ENCODE results near the gene TUBGCP5.
"Not testable (repeated sequence)": the region's sequence is repeated elsewhere in the genome, so short reads cannot be mapped to it uniquely, and the experiment has no call there.

TUBGCP5 gene

GRCh38 chr15:23039917-23040281 is 530 bp upstream of the TUBGCP5 start:
- no peak for DNase-seq

DNA sequence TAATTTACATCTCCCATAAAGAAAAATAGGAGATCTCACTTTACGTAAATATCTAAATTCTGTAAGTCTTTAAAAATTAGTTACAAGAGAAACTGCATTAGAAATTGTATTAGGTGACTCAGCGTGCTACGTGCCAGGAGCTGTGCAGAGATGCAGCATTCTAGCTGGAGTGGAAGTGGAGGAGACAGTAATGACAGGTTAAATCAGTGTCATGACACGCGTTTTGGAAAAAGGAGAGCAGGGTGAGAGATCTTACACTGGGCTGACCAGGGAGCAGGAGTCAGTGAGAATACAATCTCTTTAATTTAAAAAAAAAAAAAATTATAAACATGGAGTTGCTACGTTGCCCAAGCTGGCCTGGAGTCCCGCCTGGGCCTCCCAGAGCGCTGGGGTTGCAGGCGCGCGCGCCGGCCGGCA is 635 bp downstream of the TUBGCP5 start:
- DNase-seq: peak; percentile 42

DNA sequence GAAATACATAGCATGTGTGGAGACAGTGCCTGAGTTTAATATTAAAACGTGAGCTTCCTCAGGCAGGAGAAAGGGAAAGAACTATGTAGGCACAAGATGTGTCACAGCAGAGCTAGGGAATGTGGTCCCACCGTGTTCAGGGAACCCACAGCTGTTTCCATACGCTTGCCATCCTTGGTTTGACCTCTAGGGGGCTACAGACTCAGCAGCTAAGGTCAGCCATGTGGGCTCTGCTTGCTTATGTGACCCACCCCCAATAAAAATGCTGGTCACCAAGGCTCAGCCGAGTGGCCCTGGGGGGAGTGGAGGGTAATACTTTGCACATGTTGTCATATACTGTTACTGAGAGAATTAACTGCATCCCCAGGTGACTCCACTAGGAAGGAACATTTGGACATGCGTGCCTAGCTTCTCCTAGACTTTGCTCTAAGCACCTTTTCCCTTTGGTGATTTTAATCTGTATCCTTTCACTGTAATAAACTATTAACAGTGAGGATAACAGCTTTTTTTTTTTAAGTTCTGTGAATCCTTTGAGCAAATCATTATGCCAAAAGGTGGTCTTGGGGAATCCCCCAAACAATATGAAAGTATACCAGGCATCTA is 3.3 kb downstream of the TUBGCP5 start:
- DNase-seq: peak; percentile 64

DNA sequence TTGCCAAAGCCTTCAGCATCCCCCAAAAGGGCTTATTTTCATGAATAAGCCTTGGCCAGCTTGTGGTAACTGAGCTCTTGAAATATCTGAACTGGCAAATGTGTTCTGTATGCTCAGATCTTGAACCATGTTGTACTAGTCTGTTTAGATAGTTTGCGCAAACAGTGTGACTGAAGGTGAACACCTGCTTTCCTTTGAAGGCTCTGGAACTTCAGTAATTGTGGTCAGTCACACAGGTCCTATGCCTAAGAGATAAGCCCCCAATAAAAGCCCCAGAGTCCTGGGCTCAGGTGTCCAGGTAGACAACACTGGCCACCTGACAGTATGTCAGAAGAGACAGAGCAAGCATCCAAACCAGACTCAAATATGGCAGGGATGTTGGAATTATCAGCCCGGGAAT is 5.4 kb downstream of the TUBGCP5 start:
- no peak for DNase-seq

- DNase-seq: no peak
These were observed 13.2 kb downstream of the TUBGCP5 start for GRCh38 chr15:23026218-23026617.

- no peak for DNase-seq
These were observed 17.2 kb downstream of the TUBGCP5 start for GRCh38 chr15:23022156-23022555.

DNA sequence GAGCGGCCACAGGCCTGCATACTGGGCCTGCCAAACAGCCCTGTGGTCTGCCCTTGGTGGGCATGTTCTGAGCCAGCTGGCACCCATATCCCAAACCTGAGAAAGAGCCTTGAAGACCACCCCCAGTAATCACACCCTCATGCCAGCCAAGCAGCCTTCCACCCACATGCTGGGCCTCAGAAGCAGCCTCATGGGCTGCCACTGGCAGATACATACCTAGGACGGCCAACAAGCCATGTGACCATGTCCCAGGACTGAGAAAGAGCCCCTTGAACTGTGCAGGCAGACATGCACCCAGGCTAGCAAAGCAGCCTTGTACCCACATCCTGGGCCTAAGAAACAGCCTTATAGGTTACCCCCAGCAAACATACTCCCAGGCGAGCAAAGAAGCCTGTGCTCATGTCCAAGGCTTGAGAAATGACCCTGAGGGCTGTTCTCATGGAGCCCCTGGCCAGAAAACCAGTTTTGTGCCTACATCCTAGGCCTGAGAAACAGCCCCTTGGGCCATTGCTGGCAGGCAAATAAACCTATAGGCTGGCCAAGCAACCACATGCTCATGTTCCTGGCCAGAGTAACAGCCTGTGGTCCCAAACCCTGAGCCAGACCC is 24.9 kb downstream of the TUBGCP5 start:
- no peak for DNase-seq

- no peak for DNase-seq
These were observed 25.7 kb downstream of the TUBGCP5 start for GRCh38 chr15:23013681-23014080.

GRCh38 chr15:23012616-23013015 is 26.8 kb downstream of the TUBGCP5 start:
- not testable (repeated sequence) for DNase-seq

- no peak for DNase-seq
These were observed 35.6 kb downstream of the TUBGCP5 start for GRCh38 chr15:23003736-23004135.

DNA sequence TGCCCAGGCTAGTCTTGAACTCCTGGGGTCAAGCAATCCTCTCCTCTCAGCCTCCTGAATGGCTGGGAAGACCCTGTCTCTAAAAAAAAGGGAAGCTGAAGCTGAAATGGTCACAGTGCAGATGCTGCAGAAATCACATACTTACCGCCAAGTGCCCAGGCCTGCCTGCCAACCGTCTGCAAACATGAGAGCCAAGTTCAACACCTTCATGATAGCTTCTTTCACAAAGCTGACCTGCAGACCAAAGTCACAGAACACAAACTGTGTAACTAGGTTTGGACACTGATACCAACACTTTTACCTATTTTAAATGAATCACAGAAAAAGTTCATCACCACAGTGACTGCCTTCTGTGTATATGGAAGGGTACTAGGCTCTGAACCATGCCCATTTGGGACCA is 36.4 kb downstream of the TUBGCP5 start:
- no peak for DNase-seq

DNA sequence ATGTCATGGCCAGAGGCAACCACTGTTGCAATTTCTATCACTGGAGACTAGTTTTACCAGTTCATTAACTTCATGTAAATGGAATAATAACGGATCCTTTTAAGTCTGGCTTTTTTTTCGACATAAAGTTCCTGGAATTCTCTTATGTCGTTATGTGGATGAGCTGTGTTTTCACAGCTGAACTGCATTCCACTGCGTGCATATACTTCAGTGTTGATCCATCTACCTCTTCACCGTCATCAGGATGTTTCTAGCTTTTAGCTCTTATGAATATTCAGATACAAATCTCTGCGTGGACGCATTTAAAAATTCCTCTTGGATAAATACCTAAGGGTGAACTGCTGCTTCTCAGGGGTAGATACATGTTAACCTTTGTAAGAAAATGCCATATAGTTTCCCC is 43.6 kb downstream of the TUBGCP5 start:
- no peak for DNase-seq

GRCh38 chr15:22992024-22992326 is 47.4 kb downstream of the TUBGCP5 start:
- DNase-seq: peak; percentile 38

DNA sequence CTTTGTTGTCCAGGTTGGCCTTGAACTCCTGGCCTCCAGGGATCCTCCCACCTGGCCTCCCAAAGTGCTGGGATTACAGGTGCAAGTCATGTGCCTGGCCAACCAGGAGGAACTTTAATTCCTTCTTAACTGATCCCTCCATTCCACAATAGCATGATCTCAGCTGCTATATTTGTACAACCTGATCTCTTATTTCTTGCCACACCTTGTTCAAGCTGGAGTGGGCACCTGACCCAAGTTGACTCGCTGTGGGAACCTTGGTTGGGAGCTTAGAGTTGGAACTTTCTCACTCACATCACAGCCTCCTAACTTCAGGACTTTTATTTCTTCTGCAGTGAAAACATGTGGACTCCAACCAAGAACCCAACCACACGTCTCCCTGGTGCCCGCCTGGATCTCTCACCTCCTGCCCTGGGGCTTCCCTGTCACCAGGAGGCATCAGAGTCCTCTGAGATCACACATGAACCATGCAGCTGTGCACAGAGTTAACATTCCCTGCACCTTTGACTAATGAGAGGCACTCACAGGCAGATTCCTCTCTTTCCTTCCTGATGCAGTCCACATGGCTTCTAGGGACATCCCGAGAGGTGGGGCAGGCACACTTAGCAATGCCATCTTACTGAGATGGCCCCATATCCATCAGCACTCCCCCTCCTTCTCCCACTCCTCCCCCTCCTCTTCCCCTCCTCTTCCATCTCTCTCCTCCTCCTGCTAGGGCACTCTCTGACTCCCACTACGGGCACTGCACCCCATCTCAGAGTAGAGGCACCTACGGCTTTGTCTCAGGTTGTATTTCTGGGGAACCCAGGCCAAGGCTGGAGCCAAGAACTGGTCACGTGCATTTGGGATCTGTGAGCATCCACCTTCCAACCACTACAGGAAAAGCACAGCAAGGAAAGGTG is 49.5 kb downstream of the TUBGCP5 start:
- no peak for DNase-seq

DNA sequence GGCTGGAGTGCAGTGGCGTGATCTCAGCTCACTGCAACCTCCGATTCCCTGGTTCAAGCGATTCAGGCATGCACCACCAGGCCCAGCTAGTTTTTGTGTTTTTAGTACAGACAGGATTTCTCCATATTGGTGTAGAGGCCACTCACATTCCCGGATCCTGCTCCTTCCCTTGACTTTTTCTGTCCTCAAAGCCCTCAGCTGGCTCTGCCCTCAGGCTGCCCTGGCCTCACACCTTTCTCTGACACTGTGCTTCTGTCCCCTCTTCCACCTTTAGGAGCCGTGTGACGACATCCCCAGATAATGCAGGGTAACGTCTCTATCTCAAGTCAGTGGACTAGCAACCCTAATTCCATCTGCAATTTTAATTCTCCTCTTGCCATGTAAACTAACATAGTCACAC is 50.6 kb downstream of the TUBGCP5 start:
- no peak for DNase-seq

- DNase-seq: not testable (repeated sequence)
These were observed 57.4 kb downstream of the TUBGCP5 start for GRCh38 chr15:22981931-22982330.

DNA sequence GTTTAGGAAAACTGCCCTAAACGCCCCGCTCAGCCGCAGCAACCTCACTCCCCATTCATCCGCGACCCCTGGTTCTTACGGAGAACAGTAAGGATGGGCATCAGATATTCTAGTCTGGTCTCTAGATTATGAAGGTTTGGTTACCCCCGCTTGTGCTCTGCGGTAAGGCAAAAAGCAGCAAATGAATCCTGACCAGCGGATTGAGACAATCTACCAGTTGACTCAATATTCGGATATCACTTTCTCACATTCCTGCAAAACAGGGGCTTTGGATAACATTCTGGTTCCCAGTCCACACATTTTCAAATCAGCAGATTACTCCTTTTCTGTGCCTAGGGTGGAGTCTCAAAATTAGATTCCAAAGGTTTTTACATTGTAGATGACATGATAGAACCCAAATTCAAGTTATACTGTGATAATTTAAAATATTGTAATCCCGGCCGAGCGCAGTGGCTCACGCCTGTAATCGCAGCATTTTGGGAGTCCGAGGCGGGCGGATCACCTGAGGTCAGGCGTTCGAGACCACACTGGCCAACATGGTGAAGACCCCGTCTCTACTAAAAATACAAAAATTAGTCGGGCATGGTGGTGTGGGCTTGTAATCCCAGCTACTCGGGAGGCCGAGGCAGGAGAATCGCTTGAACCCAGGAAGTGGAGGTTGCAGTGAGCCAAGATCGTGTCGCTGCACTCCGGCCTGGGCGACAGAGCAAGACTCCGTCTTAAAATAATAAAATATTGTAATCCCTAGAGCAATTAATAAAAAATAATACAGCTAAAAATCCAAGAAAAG is 58.1 kb downstream of the TUBGCP5 start:
- no peak for DNase-seq

DNA sequence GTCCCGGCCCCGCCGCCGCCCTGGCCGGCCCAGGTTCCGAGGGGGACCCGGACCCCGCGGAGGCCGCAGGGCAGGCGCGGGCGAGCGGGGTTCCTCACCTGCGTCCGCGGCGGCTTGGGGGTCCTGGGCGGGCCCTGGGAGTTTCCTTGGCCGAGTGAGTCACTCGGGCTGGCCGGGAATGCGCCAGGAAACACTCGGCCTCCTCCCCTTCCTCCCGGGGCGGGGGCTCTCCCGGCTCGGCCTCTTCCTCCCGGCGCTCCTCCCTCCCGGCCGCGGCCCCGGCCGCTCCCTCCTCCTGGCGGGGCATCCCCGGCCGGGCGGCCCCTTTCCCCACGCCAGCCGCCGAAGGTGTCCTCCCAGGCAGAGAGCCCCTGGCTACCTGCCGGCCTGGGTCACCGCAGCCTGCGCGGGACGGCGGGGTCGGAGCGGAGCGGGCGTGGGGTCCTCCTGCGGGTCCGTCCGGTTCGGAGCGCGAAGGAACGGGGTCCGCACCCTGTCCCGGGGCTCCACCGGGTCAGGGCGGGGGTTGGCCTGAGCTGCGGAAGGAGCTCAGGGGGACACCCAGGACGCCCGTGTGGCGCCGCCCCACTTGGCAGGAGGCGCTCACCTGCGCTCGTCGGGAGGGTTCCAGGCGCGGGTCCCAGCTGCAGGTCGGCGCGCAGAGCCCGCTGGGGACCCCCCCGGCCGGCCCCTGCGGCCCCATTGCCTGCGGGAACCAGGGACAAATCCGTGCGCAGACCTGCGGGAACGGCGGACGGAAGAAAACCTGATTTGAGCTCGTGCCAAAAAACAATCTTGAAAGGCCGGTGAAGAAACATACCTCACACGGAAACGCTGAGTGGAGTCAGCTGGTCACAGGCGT is 58.9 kb downstream of the TUBGCP5 start, which contains the start of gene CYFIP1:
Gene CYFIP1 (minus strand): TSS at position 180 of the 862 bp plus-strand sequence. CDS start 33,083 bp downstream, outside the sequence.
- DNase-seq: peak; percentile 90

DNA sequence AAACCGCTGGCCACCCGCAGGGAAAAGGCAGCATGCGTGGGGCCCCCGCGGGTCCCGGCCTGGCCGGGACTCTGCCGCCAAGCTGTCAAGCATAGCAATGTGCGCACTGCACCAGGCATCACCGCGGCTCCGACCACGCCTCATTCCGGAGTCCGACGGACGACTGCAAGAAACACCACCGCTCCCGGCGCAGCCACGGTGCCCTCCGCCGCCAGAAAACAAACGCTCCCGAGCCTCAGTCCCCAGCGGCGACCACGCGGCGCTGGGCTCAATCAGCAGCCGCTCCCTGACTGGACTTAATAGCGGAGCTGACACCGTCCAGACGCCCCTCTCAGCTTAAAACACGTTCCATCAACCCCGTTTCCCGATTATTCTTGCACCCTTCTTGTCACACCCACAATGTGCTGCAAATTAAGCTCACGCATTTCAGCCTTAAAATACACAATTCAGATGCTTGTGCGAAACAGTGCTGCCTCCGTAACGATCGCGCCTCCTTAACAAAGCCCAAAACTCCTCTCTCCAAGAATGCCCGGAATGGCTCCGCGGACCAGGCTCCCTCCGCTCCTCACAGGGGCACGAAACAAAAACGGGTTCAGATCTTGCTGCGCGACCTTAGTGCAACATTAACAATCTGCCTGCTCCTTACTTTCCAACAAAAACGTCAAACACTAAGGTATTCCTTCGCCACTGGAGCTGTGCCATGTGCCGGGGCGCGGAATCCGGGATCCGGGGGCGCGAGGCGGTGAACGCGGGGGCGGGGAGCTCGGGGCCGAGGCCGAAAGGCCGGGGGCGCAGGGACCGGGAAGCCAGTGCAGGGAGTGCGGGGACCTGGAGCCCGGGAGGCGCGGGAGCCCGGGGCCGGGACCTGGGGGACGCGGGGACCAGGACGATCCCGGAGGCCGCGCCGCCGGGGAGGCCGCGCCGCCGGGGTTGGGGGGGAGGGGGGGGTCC is 59.9 kb downstream of the TUBGCP5 start:
- peak; percentile 49 for DNase-seq

DNA sequence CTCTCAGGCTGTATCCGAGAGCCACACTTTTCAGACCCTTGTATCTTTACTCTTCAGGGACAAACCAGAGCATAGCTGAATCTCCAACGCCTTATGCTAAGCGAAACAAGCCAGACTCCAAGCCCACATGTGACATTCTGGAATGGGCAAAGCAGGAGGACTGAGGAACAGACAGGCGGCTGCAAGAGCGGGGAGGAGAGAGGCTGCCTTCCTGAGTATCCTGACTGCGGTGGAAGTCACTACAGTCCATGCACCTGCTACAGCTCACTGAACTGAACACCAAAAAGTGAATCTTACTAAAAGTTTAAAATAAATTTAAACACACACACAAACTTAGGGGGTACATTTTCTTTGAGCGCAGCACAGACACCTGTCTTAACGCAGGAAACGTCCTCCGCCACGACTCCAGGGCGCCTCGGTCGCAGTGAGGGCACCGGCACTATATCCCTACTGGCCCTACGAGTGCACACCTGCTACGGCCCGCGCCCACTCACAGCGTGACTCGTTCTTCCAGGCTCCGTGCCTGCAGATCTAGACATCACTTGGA is 60.6 kb downstream of the TUBGCP5 start:
- peak; percentile 12 for DNase-seq

DNA sequence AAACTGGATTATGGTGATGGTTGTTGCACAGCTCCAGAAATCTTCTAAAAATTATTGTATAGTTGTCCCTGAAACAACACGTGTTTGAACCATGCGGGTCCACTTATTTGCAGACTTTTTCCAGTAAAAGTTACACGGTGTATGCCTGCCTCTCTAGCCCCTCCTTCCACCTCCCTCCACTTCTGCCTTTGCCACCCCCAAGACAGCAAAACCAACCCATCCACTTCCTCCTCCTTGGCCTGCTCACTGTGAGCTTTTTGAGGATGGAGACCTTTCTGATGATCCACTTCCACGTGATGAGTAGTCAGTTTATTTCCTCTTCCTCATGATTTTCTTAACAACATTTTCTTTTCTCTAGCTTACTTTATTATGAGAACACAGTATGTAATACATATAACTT is 64.6 kb downstream of the TUBGCP5 start:
- DNase-seq: peak; percentile 87

All from suppressor macrophage treated with lipopolysaccharide for 4 hours (primary cell).